Inferior parietal cortex (tissue), 1 donor: ENCODE measurements around the gene MED28.
"Not testable (repeated sequence)": the region's sequence is repeated elsewhere in the genome, so short reads cannot be mapped to it uniquely, and the experiment has no call there.

Source experiments
- DNase-seq: peaks from one replicate; pipeline ENCODE4 v3.0.0-alpha.2; 2016; ENCODE audit errors: extremely low spot score

MED28 gene

DNA sequence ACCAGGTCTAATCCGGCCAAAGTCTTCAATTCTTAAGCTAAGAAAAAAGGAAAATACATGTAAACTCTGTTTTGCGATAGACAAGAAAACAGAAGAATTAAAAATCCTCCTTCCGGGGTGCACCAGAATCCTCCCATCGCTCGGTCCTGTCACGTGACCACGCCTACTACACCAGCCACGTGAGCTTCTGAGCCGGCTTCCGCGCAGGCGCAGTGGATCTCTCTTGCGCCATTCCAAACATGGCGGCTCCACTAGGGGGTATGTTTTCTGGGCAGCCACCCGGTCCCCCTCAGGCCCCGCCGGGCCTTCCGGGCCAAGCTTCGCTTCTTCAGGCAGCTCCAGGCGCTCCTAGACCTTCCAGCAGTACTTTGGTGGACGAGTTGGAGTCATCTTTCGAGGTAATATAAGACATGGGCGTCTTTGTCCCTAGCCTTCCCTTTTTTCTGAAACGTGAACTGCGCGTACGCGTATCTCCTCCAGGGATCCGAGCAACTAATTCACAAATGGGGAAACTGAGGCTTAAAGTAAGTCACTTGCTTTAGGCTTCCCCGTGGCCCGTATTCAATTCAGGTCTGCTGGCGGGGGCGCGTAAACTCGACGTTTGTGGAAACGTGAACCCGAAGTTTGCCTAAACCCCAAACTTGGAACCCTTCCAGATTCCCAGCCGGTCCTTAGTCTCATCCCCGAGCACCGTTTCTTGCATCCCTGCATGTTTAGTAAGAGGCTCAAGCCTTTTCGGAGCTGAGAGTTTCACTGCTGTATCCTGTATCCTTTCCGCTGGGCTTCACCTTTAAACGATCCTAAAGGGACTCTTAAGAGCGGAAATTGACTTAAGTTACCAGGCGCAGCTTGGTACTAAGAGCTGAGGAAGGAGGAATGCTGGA, at the start of gene MED28:
MED28 (plus strand) TSS at position 226 of the 884 bp plus-strand sequence; CDS start at position 240, 14 bp downstream.
- DNase-seq, result peak; percentile 99

- no peak for DNase-seq
These were observed 48.6 kb upstream of the MED28 start for GRCh38 chr4:17565846-17566245.

DNA sequence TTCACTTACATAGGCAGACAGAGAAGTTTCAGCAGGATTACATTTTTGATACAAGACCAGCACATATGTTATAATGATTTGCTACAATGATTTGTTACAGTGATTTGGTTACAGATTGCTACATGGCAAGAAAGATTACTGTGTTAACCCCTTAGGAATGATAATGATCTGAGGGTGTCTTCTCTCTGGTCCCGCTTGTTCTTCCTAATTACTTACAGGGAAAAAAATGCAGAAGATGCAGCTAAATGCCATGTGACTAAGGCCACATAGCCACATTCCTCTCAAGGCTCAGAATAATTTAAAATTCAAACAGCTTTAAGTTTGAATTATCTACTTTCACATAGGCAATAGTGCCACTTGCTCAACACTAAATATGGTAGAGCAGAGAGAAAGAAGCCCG, 47.2 kb upstream of the MED28 start:
- no peak for DNase-seq

DNA sequence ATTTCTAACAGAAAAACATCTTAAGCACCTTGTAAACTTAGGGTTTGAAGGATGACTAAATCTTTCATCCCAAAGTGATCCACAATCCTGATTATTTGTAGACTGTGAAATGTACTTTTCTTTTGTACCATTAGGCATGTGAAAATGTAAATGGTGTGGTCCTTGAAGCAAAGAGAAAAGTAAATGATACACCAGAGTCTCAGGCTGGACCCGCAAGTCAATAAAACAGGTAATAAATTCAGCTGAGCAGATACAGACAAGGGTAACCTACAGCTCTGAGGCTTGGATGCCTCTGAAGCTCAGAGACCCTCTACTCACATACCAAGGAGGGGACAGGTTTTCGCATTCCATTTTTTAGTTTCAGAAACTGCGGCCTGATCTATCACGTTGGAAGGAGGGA, 40.2 kb upstream of the MED28 start:
- DNase-seq, result no peak

DNA sequence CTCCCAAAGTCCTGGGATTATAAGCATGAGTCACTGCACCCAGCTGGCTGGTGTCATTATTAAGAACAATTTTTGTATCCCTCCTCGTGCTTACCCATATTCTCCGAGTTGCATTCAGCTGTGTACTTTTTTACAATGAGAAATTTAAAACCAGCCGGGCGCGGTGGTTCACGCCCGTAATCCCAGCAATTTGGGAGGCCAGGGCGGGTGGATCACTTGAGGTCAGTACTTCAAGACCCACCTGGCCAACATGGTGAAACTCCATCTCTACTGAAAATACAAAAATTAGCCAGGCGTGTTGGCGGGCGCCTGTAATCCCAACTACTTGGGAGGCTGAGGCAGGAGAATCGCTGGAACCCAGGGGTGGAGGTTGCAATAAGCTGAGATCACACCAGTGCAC, 39.3 kb upstream of the MED28 start:
- DNase-seq, result not testable (repeated sequence)

DNA sequence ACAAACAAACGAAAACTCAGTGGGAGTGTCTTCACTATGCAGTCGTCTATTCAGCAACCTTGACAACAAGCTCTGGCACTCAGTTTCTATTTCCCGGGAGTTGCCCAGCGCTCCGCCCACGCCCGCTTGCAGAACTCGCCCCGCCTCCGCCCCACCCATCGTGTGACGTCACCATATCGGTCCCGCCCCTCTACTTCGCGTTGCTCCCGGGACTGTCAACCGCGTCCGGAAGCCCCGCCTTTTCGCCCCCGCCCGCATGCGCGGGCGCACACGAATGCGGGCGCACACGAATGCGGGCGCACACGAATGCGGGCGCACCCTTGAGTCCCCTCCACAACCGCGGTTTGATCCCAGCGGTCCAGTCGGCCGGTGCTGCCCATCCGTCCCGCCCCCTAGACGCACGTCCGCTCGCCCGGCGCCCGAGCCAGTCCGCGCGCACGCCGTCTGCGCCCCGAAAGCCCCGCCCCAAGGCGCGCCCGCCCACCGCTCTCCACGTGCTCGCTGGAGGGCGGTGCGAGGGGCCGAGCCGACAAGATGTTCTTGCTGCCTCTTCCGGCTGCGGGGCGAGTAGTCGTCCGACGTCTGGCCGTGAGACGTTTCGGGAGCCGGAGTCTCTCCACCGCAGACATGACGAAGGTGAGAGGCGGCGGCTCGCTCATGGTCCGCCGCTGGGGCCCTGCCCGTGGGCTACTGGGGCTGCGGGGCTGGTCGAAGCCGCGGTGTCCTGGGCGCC, 37.3 kb upstream of the MED28 start, which contains the start of gene LAP3:
LAP3 (plus strand) TSS at position 267 of the 733 bp plus-strand sequence; CDS start at position 535, 268 bp downstream.
- peak; percentile 93 for DNase-seq

- DNase-seq, result peak; percentile 10
These were observed 36.6 kb upstream of the MED28 start for GRCh38 chr4:17577665-17578481.

- no peak for DNase-seq
These were observed 36.0 kb upstream of the MED28 start for GRCh38 chr4:17578482-17578891.

GRCh38 chr4:17580969-17581368, 33.5 kb upstream of the MED28 start:
- no peak for DNase-seq

- no peak for DNase-seq
These were observed 31.2 kb upstream of the MED28 start for GRCh38 chr4:17583276-17583675.

GRCh38 chr4:17583941-17584340, 30.5 kb upstream of the MED28 start:
- DNase-seq, result no peak

DNA sequence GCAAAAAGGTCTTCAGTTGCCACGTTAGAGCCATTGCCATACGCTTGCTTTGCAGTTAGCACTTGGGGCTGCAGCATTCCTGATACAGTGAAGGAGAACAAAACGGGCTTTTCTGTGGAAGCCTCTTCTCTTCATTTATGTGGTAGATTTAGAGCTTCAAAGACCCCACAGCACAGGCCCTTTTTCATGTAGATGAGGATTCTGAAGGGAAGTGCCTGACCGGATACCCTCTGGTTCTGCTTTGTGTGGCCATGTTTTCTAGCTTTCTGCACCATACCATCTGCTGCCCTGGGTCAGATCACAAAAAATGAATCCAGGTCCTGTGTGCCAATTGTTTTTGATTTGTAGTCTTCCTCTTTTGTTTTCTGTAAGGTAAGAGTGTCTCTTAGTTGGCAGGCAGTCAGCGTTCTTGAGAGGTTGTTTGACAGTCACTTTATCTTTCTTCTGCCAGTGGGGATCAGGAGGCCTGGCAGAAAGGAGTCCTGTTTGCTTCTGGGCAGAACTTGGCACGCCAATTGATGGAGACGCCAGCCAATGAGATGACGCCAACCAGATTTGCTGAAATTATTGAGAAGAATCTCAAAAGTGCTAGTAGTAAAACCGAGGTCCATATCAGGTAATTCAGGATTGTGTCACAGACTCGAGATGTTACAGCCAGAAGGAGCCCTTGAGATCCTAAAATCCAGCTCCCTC, 29.8 kb upstream of the MED28 start:
- no peak for DNase-seq

DNA sequence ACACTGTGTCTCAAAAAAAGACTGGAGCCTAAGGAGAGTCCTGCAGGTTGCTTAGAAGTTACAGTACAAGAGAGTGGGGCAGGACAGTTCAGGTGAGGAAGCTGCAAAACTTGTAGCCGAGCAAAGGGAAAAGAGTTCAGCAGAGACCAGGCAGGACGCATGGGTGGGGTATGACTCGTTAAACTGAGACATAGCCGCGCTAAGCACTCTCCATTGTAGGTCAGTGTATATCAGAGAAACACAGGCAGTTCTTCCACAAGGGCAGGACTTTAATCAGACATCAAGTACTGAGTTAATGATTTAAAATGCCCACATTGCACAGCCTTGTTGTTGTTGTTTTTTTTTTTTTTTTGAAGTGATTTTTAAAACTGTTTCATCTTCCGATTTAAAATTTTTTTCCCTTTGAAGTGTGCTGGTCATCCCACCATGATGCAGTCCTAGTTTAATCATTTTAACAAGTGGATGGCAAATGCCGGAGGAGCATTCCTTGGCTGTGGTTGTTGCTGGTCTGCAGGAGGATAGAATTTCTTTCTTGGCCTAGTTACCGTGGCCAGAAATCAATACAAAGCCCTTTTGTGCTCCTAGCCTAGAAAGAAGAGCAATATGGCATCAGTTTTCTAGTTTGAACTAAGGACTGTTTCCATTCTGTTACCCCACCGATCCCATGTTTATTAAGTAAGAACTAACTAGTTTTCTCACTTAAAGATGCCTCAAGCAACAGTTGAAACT, 27.2 kb upstream of the MED28 start:
- DNase-seq, result peak; percentile 27

DNA sequence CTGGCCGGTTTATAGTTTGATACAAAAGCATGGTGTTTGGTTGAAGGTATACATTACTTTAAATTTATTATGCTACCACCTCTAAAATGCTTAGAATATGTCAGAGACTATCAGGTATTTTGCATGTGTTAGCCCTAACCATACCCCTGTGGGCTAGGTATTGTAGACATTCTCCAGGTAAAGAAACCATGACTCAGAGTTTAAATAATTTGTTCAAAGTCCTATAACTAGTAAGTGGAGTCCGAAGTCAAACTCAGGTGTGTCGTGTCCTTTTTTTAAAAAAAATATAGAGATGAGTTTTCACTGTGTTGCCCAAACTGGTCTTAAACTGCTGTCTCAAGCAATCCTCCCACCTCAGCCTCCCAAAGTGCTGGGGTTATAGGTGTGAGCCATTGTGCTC, 25.1 kb upstream of the MED28 start:
- no peak for DNase-seq

GRCh38 chr4:17595471-17596005, 18.9 kb upstream of the MED28 start:
- no peak for DNase-seq

DNA sequence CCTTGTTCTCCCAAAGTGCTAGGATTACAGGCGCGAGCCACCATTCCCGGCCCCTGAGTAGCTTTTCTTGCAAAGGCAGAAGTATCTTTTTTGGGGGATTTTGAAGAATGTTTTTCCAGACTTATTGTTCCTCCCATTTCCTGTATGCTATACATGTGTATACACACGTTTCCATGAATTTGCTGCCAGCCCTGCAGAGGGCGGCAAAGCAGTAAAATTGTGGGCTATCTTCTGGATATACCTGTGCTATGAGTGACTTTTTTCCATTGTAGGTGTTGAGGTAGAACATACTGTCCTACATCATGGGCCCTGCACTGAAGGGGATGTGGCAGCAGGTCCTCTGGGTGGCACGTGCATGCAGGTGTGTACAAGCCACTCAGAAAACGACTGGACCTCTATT, 16.9 kb upstream of the MED28 start:
- DNase-seq, result no peak

DNA sequence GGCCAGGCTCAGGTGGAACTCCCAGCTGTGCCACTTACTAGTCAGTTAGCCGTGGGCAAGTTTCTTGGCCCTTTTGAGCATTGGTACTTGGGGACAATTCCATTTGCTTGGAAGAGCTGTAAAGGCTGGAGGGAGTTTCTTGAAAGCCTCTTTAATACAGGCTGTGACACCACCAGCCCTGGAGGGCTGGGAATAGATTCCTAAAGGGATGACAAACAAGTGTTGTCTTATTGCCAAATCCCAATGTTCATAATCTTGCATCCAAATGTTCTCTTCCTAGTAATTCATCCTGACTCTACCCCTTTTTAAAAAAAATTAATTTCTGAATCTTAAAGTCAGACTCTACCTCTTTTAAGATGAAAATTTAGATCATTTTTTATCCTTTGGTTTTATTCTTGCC, 14.6 kb upstream of the MED28 start:
- no peak for DNase-seq

DNA sequence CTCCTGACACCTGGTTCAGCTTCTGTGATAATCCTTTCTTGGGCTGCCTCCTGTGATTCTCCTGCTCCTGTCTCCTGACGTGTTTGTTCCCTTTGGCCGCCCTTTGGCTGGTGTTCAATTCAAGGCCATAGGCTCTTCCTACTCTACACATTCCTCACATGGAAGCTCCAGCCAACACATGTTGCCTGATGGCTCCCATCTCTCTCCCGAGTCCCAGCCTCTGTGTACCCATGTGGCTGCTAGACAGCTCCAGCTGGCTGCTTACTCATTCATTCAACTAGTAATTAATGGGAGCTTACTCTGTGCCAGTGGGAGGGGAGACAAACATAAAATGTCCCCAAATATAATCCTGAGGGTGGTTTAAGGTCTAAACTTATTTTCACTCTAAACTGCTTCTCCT, 9.2 kb upstream of the MED28 start:
- no peak for DNase-seq

- DNase-seq, result no peak
These were observed 553 bp upstream of the MED28 start for GRCh38 chr4:17613761-17614415.

- no peak for DNase-seq
These were observed 1.8 kb downstream of the MED28 start for GRCh38 chr4:17616283-17616682.
